Right ventricle myocardium inferior (tissue), 1 donor: ENCODE measurements around the gene GCDH. TPM values are rescaled to one million over a fixed set of nuclear protein-coding genes. Genes with fewer than 3 reads are reported as not detected.

Experiments
- ATAC-seq: fragments of 200-7000 bp; cut with Tn5 transposase; one replicate; pipeline ENCODE4 v1.9.1; 2020; ENCODE audit warnings: mild to moderate bottlenecking, moderate library complexity
- DNase-seq: peaks from one replicate; pipeline ENCODE4 v3.0.0; 2021; ENCODE audit errors: missing footprints
- intact Hi-C: fragments of 100-400 bp; cut with DNase I; formaldehyde crosslinking; loops from one replicate; pipeline ENCODE4 v1.11.0; 2022
- microRNA-seq: library from miRNA; unstranded; fragments of <30 nt; microRNA quantifications from one replicate; pipeline ENCODE4 v1.2.0, GENCODE V29; 2020
- total RNA-seq: library from RNA; stranded (reverse); fragmentation: NEBNext Ultra II Directional; extraction: Animal tissue kit (Norgen Biotek cat#: 25700); gene quantifications from one replicate; pipeline ENCODE4 v1.2.1, GENCODE V29; 2021
- donor health status: DM: no; HTN: yes; CAD: no; lungs with severe emphysema.

The GCDH gene
- total RNA-seq, 1 donor from 2014 or later = 33.4 TPM

DNA sequence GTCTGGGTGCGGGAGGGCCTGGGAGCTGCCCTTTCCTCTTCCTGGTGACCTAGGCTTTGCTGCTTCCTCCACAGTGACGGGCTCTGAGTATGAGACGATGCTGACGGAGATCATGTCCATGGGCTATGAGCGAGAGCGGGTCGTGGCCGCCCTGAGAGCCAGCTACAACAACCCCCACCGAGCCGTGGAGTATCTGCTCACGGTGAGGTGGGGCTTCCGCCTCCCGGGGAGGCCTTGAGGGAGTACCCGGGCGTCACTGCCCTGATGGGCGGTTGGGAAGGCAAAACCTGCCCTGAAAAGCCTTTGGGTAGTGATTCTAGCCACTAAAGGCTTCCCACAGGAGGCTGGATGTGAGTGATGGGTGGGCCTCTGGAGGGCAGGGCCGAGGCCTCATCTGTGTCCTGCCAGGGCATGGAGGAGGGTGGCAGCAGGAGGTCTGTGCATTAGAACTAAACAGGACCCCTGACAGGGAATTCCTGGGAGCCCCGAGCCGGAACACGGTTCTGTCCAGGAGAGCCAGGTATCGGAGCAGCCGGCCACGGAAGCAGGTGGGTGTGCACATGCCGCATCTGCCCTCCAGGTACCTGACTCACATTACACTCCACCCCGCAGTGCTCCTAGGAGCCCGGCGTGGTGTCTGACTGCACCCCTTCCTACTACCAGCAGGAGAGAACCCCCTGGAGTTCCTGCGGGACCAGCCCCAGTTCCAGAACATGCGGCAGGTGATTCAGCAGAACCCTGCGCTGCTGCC, 57.8 kb downstream of the GCDH start:
- ATAC-seq (no peak), DNase-seq (peak; percentile 46)
- intact Hi-C loops = no loop called here

Small RNAs within 50 kb of the gene (microRNA-seq; reads per million reads assigned to microRNA genes)
- gene MIR5695 (not detected), gene MIR6515 (1.1 reads per million), gene MIR6794 (not detected)

Other genes starting within 250 kb of the GCDH start
- 40.2 TPM for gene MAN2B1, start 224.4 kb upstream of the GCDH start, total RNA-seq
- gene WDR83, start 224.4 kb upstream of the GCDH start, total RNA-seq = 7.2 TPM
- gene DHPS, start 209.3 kb upstream of the GCDH start, total RNA-seq = 45.9 TPM
- gene GNG14, start 203.2 kb upstream of the GCDH start, total RNA-seq = not detected
- gene FBXW9, start 194.5 kb upstream of the GCDH start, total RNA-seq = 1.7 TPM
- 35.1 TPM for gene TNPO2, start 167.2 kb upstream of the GCDH start, total RNA-seq
- 133 TPM for gene TRIR, start 156.5 kb upstream of the GCDH start, total RNA-seq
- 65.8 TPM for gene GET3, start 153.7 kb upstream of the GCDH start, total RNA-seq
- gene BEST2, start 139.4 kb upstream of the GCDH start, total RNA-seq = not detected
- 51.6 TPM for gene HOOK2, start 115.6 kb upstream of the GCDH start, total RNA-seq
- 25.0 TPM for gene JUNB, start 99.7 kb upstream of the GCDH start, total RNA-seq
- gene PRDX2, start 89.4 kb upstream of the GCDH start, total RNA-seq = 692 TPM
- gene THSD8, start 89.1 kb upstream of the GCDH start, total RNA-seq = 1.7 TPM
- gene RNASEH2A, start 84.6 kb upstream of the GCDH start, total RNA-seq = 6.3 TPM
- gene RTBDN, start 56.6 kb upstream of the GCDH start, total RNA-seq = not detected
- 0.22 TPM for gene MAST1, start 52.6 kb upstream of the GCDH start, total RNA-seq
- gene DNASE2, start 9.7 kb upstream of the GCDH start, total RNA-seq = 18.8 TPM
- gene KLF1, start 4.0 kb upstream of the GCDH start, total RNA-seq = not detected
- not detected for gene SYCE2, start 28.1 kb downstream of the GCDH start, total RNA-seq
- 37.6 TPM for gene FARSA, start 42.6 kb downstream of the GCDH start, total RNA-seq
- 496 TPM for gene CALR, start 47.4 kb downstream of the GCDH start, total RNA-seq
- gene RAD23A, start 54.7 kb downstream of the GCDH start, total RNA-seq = 171 TPM
- 33.7 TPM for gene GADD45GIP1, start 66.1 kb downstream of the GCDH start, total RNA-seq
- 9.9 TPM for gene DAND5, start 78.4 kb downstream of the GCDH start, total RNA-seq
- gene NFIX, start 104.3 kb downstream of the GCDH start, total RNA-seq = 159 TPM
- 9.4 TPM for gene LYL1, start 211.7 kb downstream of the GCDH start, total RNA-seq
- gene TRMT1, start 225.6 kb downstream of the GCDH start, total RNA-seq = 21.1 TPM
- 54.0 TPM for gene NACC1, start 227.1 kb downstream of the GCDH start, total RNA-seq